ENCODE measurements around the gene FARP2.
"Not testable (repeated sequence)": the region's sequence is repeated elsewhere in the genome, so short reads cannot be mapped to it uniquely, and the experiment has no call there.

FARP2 gene

DNA sequence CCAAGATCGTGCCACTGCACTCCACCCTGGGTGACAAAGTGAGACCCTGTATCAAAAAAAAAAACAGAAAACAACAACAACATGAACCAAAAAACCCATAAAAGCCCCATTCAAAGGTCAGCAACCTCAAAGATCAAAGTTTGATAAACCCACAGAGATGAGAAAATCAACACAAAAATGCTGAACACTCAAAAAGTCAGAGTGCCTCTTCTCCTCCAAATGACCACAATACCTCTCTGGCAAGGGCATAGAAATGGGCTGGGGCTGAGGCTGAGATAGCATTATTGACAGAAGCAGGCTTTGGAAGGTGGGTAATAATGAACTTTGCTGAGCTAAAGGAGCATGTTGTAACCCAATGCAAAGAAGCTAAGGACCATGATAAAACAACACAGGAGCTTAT is 66.3 kb downstream of the FARP2 start:
- no peak for ATAC-seq
- TF ChIP-seq ZNF565 (CRISPR knock-in tag; conservative IDR thresholded peaks at IDR 0.05; ENCODE audit: low read depth), result no peak

DNA sequence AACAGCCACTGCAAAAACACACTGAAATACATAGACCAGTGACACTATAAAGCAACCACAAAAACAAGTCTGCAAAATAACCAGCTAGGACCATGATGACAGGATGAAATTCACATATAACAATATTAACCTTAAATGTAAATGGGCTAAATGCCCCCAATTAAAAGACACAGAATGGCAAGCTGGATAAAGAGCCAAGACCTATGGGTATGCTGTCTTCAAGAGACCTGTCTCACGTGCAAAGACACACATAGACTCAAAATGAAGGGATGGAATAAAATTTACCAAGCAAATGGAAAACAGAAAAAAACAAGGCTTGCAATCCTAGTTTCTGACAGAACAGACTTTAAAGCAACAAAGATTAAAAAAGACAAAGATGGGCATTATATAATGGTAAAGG is 67.4 kb downstream of the FARP2 start:
- not testable (repeated sequence) for ATAC-seq

DNA sequence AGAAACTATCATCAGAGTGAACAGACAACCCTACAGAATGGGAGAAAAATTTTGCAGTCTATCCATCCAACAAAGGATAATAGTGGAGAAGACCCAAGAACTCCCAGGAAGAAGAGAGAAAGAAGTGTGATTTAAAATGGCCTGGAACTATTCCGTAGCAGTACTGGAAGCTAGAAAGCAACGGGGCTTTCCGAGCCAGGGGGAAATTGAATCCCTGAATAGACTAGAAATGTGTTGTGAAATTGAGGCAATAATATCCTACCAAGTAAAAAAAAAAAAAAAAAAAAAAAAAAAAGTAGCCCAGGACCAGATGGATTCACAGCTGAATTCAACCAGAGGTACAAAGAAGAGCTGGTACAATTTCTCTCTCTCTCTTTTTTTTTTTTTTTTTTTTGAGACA is 69.3 kb downstream of the FARP2 start:
- ATAC-seq, result no peak
- TF ChIP-seq TCF4 (CRISPR knock-in tag; IDR thresholded peaks at IDR 0.05; ENCODE audit: borderline replicate concordance), result no peak
- TF ChIP-seq, protein P1, sequence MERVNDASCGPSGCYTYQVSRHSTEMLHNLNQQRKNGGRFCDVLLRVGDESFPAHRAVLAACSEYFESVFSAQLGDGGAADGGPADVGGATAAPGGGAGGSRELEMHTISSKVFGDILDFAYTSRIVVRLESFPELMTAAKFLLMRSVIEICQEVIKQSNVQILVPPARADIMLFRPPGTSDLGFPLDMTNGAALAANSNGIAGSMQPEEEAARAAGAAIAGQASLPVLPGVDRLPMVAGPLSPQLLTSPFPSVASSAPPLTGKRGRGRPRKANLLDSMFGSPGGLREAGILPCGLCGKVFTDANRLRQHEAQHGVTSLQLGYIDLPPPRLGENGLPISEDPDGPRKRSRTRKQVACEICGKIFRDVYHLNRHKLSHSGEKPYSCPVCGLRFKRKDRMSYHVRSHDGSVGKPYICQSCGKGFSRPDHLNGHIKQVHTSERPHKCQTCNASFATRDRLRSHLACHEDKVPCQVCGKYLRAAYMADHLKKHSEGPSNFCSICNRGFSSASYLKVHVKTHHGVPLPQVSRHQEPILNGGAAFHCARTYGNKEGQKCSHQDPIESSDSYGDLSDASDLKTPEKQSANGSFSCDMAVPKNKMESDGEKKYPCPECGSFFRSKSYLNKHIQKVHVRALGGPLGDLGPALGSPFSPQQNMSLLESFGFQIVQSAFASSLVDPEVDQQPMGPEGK (CRISPR knock-in tag; IDR thresholded peaks at IDR 0.05; ENCODE audit: borderline replicate concordance), result no peak
- TF ChIP-seq, protein P2, sequence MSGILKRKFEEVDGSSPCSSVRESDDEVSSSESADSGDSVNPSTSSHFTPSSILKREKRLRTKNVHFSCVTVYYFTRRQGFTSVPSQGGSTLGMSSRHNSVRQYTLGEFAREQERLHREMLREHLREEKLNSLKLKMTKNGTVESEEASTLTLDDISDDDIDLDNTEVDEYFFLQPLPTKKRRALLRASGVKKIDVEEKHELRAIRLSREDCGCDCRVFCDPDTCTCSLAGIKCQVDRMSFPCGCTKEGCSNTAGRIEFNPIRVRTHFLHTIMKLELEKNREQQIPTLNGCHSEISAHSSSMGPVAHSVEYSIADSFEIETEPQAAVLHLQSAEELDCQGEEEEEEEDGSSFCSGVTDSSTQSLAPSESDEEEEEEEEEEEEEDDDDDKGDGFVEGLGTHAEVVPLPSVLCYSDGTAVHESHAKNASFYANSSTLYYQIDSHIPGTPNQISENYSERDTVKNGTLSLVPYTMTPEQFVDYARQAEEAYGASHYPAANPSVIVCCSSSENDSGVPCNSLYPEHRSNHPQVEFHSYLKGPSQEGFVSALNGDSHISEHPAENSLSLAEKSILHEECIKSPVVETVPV (CRISPR knock-in tag; IDR thresholded peaks at IDR 0.05), result no peak
- no peak for TF ChIP-seq OSR1 (CRISPR knock-in tag; IDR thresholded peaks at IDR 0.05)
- no peak for TF ChIP-seq ZC3H10 (CRISPR knock-in tag; IDR thresholded peaks at IDR 0.05)
- TF ChIP-seq ZFP3 (CRISPR knock-in tag; IDR thresholded peaks at IDR 0.05), result no peak
- TF ChIP-seq, protein P3, sequence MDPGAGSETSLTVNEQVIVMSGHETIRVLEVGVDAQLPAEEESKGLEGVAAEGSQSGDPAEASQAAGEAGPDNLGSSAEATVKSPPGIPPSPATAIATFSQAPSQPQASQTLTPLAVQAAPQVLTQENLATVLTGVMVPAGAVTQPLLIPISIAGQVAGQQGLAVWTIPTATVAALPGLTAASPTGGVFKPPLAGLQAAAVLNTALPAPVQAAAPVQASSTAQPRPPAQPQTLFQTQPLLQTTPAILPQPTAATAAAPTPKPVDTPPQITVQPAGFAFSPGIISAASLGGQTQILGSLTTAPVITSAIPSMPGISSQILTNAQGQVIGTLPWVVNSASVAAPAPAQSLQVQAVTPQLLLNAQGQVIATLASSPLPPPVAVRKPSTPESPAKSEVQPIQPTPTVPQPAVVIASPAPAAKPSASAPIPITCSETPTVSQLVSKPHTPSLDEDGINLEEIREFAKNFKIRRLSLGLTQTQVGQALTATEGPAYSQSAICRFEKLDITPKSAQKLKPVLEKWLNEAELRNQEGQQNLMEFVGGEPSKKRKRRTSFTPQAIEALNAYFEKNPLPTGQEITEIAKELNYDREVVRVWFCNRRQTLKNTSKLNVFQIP (CRISPR knock-in tag; IDR thresholded peaks at IDR 0.05; ENCODE audit: borderline replicate concordance, low read depth), result no peak
- TF ChIP-seq, protein P4, sequence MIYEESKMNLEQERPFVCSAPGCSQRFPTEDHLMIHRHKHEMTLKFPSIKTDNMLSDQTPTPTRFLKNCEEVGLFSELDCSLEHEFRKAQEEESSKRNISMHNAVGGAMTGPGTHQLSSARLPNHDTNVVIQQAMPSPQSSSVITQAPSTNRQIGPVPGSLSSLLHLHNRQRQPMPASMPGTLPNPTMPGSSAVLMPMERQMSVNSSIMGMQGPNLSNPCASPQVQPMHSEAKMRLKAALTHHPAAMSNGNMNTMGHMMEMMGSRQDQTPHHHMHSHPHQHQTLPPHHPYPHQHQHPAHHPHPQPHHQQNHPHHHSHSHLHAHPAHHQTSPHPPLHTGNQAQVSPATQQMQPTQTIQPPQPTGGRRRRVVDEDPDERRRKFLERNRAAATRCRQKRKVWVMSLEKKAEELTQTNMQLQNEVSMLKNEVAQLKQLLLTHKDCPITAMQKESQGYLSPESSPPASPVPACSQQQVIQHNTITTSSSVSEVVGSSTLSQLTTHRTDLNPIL (CRISPR knock-in tag; IDR thresholded peaks at IDR 0.05; ENCODE audit: low read depth), result no peak
- TF ChIP-seq, protein P5, sequence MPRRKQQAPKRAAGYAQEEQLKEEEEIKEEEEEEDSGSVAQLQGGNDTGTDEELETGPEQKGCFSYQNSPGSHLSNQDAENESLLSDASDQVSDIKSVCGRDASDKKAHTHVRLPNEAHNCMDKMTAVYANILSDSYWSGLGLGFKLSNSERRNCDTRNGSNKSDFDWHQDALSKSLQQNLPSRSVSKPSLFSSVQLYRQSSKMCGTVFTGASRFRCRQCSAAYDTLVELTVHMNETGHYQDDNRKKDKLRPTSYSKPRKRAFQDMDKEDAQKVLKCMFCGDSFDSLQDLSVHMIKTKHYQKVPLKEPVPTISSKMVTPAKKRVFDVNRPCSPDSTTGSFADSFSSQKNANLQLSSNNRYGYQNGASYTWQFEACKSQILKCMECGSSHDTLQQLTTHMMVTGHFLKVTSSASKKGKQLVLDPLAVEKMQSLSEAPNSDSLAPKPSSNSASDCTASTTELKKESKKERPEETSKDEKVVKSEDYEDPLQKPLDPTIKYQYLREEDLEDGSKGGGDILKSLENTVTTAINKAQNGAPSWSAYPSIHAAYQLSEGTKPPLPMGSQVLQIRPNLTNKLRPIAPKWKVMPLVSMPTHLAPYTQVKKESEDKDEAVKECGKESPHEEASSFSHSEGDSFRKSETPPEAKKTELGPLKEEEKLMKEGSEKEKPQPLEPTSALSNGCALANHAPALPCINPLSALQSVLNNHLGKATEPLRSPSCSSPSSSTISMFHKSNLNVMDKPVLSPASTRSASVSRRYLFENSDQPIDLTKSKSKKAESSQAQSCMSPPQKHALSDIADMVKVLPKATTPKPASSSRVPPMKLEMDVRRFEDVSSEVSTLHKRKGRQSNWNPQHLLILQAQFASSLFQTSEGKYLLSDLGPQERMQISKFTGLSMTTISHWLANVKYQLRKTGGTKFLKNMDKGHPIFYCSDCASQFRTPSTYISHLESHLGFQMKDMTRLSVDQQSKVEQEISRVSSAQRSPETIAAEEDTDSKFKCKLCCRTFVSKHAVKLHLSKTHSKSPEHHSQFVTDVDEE (CRISPR knock-in tag; IDR thresholded peaks at IDR 0.05), result no peak
- no peak for TF ChIP-seq TOX (CRISPR knock-in tag; IDR thresholded peaks at IDR 0.05; ENCODE audit: borderline replicate concordance)
- TF ChIP-seq CSDC2 (CRISPR knock-in tag; IDR thresholded peaks at IDR 0.05), result no peak
- no peak for TF ChIP-seq ESRRG (CRISPR knock-in tag; IDR thresholded peaks at IDR 0.05)
- TF ChIP-seq BACH2 (CRISPR knock-in tag; IDR thresholded peaks at IDR 0.05; ENCODE audit: borderline replicate concordance), result no peak
- no peak for TF ChIP-seq ZNF70 (CRISPR knock-in tag; IDR thresholded peaks at IDR 0.05)
- TF ChIP-seq ZFP30 (CRISPR knock-in tag; IDR thresholded peaks at IDR 0.05), result no peak
- no peak for TF ChIP-seq SNAI2 (CRISPR knock-in tag; IDR thresholded peaks at IDR 0.05)
- TF ChIP-seq PPARA (CRISPR knock-in tag; IDR thresholded peaks at IDR 0.05; ENCODE audit: borderline replicate concordance), result no peak
- TF ChIP-seq ZNF565 (CRISPR knock-in tag; conservative IDR thresholded peaks at IDR 0.05; ENCODE audit: low read depth), result no peak
- TF ChIP-seq ISL1 (CRISPR knock-in tag; IDR thresholded peaks at IDR 0.05), result no peak
- TF ChIP-seq ZNF8 (CRISPR knock-in tag; IDR thresholded peaks at IDR 0.05), result no peak

DNA sequence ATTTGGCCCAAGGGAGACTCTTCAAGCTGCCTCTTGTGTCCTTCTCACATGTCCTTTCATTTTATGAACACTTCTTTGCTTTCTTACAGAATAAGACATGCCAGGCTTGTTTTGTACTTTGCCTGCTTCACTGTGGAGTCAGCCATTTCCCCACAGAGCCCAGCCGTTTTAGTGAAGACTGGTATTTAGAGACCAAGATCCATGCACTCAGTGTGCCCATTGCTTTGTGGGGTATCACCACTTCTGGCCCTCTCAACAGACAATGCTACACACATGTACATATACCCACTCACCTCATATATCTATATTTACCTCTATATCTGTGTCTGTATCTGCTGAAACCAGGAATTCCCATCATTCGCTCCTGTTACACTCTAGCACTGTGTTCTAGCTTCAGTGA is 74.1 kb downstream of the FARP2 start:
- no peak for ATAC-seq
- TF ChIP-seq SNAI2 (CRISPR knock-in tag; IDR thresholded peaks at IDR 0.05), result no peak
- no peak for TF ChIP-seq ZFP30 (CRISPR knock-in tag; IDR thresholded peaks at IDR 0.05)
- TF ChIP-seq, protein P1 (CRISPR knock-in tag; IDR thresholded peaks at IDR 0.05; ENCODE audit: borderline replicate concordance), result no peak
- TF ChIP-seq, protein P2 (CRISPR knock-in tag; IDR thresholded peaks at IDR 0.05), result no peak
- no peak for TF ChIP-seq PPARA (CRISPR knock-in tag; IDR thresholded peaks at IDR 0.05; ENCODE audit: borderline replicate concordance)
